ENCODE results near the gene CD164.

CD164 gene

GRCh38 chr6:109327959-109328358 lies 54.3 kb downstream of the CD164 start:
- DNase-seq (ENCODE audit: low read depth): no peak
- H3K4me3 ChIP-seq (ENCODE audit: low read depth, low read length): no peak overlapping the region
- no peak for TF ChIP-seq CTCF (IDR thresholded peaks at IDR 0.05; ENCODE audit: control insufficient read depth, extremely low read depth, insufficient read depth)

GRCh38 chr6:109327491-109327890 lies 54.8 kb downstream of the CD164 start:
- no peak overlapping the region for H3K4me3 ChIP-seq (ENCODE audit: low read depth, low read length)
- DNase-seq (ENCODE audit: low read depth): no peak
- TF ChIP-seq CTCF (IDR thresholded peaks at IDR 0.05; ENCODE audit: control insufficient read depth, extremely low read depth, insufficient read depth): no peak

- no peak overlapping the region for H3K4me3 ChIP-seq (ENCODE audit: low read depth, low read length)
- no peak for DNase-seq (ENCODE audit: low read depth)
- TF ChIP-seq CTCF (IDR thresholded peaks at IDR 0.05; ENCODE audit: control insufficient read depth, extremely low read depth, insufficient read depth): no peak
These were observed 55.9 kb downstream of the CD164 start for GRCh38 chr6:109326351-109326750.

- no peak for TF ChIP-seq CTCF (IDR thresholded peaks at IDR 0.05; ENCODE audit: control insufficient read depth, extremely low read depth, insufficient read depth)
- H3K4me3 ChIP-seq (ENCODE audit: low read depth, low read length): no peak overlapping the region
- no peak for DNase-seq (ENCODE audit: low read depth)
These were observed 56.9 kb downstream of the CD164 start for GRCh38 chr6:109325400-109325801.

GRCh38 chr6:109323241-109323640 lies 59.0 kb downstream of the CD164 start:
- no peak for DNase-seq (ENCODE audit: low read depth)
- no peak overlapping the region for H3K4me3 ChIP-seq (ENCODE audit: low read depth, low read length)
- no peak for TF ChIP-seq CTCF (IDR thresholded peaks at IDR 0.05; ENCODE audit: control insufficient read depth, extremely low read depth, insufficient read depth)

- no peak for DNase-seq (ENCODE audit: low read depth)
- H3K4me3 ChIP-seq (ENCODE audit: low read depth, low read length): no peak overlapping the region
These were observed 59.4 kb downstream of the CD164 start for GRCh38 chr6:109322825-109323224.

More at GRCh38 chr6:109322825-109323224, 59.4 kb downstream of the CD164 start:
- TF ChIP-seq CTCF (IDR thresholded peaks at IDR 0.05; ENCODE audit: control insufficient read depth, extremely low read depth, insufficient read depth): no peak
